GM23338 (cell line): ENCODE measurements around the gene RAB43. TPM values are rescaled to one million over a fixed set of nuclear protein-coding genes. Genes with fewer than 3 reads are reported as not detected.

ENCODE experiments used
- ATAC-seq: fragments of 200-7000 bp; cut with Tn5 transposase; 3 replicates; pipeline ENCODE4 v1.9.1; 2020
- DNase-seq: peaks from one replicate; pipeline ENCODE4 v3.0.0-alpha.2; 2015; ENCODE audit warnings: low spot score
- H2AFZ ChIP-seq: fragments of 200-600 bp; sonication (generic); 2 replicates; pipeline ENCODE4 v1.8.0; 2016; ENCODE audit warnings: antibody characterized with exemption, mild to moderate bottlenecking, moderate library complexity
- H3F3A ChIP-seq: fragments of 200-600 bp; sonication (generic); replicated peaks from 2 replicates; pipeline ENCODE4 v1.8.0; 2017; ENCODE audit warnings: antibody characterized with exemption, mixed run types, low read depth
- H3K27ac ChIP-seq: fragments of 200-600 bp; sonication (generic); 2 replicates; pipeline ENCODE4 v1.6.1; 2016; ENCODE audit warnings: low read depth
- H3K27me3 ChIP-seq: fragments of 200-600 bp; sonication (generic); 2 replicates; pipeline ENCODE4 v1.8.0; 2016; ENCODE audit warnings: mild to moderate bottlenecking, mixed run types, moderate library complexity; ENCODE audit not compliant: insufficient read depth
- H3K36me3 ChIP-seq: fragments of 200-600 bp; sonication (generic); 2 replicates; pipeline ENCODE4 v1.8.0; 2016; ENCODE audit warnings: mild to moderate bottlenecking; ENCODE audit not compliant: insufficient read depth
- H3K4me1 ChIP-seq: fragments of 200-600 bp; sonication (generic); 2 replicates; pipeline ENCODE4 v1.8.0; 2016; ENCODE audit warnings: mild to moderate bottlenecking, moderate library complexity; ENCODE audit not compliant: insufficient read depth
- H3K4me2 ChIP-seq: fragments of 200-600 bp; sonication (generic); 2 replicates; pipeline ENCODE4 v1.7.1; 2017; ENCODE audit warnings: mixed run types
- H3K4me3 ChIP-seq: fragments of 200-600 bp; sonication (generic); 2 replicates; pipeline ENCODE4 v1.6.1; 2016; ENCODE audit warnings: mixed run types
- H3K79me2 ChIP-seq: fragments of 200-600 bp; sonication (generic); replicated peaks from 2 replicates; pipeline ENCODE4 v1.8.0; 2017; ENCODE audit warnings: mild to moderate bottlenecking; ENCODE audit not compliant: insufficient read depth
- H3K9me2 ChIP-seq: fragments of 200-600 bp; sonication (generic); 2 replicates; pipeline ENCODE4 v1.8.0; 2017; ENCODE audit not compliant: insufficient read depth
- H4K20me1 ChIP-seq: fragments of 200-600 bp; sonication (generic); replicated peaks from 2 replicates; pipeline ENCODE4 v1.8.0; 2017; ENCODE audit warnings: mild to moderate bottlenecking; ENCODE audit not compliant: insufficient read depth
- H3K27ac Mint-ChIP-seq: 2 replicates; pipeline ENCODE4 v1.8.0; 2020; ENCODE audit warnings: inconsistent platforms, mild to moderate bottlenecking, moderate library complexity, mixed read lengths
- H3K27me3 Mint-ChIP-seq: 3 replicates; pipeline ENCODE4 v1.8.0; 2022; ENCODE audit warnings: low read depth, mild to moderate bottlenecking, moderate library complexity, mixed read lengths, inconsistent platforms; ENCODE audit not compliant: insufficient read depth, poor library complexity
- H3K36me3 Mint-ChIP-seq: 3 replicates; pipeline ENCODE4 v1.8.0; 2021; ENCODE audit warnings: low read depth, mild to moderate bottlenecking, inconsistent platforms, moderate library complexity, mixed read lengths
- H3K4me1 Mint-ChIP-seq: 3 replicates; pipeline ENCODE4 v1.8.0; 2020; ENCODE audit warnings: mild to moderate bottlenecking, inconsistent platforms, mixed read lengths
- H3K4me3 Mint-ChIP-seq: 3 replicates; pipeline ENCODE4 v1.8.0; 2021; ENCODE audit warnings: moderate library complexity, mild to moderate bottlenecking, inconsistent platforms, mixed read lengths
- H3K9me3 Mint-ChIP-seq: 3 replicates; pipeline ENCODE4 v1.8.0; 2020; ENCODE audit warnings: moderate library complexity, mild to moderate bottlenecking, inconsistent platforms, mixed read lengths
- POLR2AphosphoS5 ChIP-seq: IDR thresholded peaks from 2 replicates; pipeline ENCODE4 v1.6.1; 2016; ENCODE audit warnings: antibody characterized with exemption, low read depth
- polyA plus RNA-seq: library from polyadenylated mRNA; unstranded; fragments of >200 nt; fragmentation: Nextera tagmentation; extraction: Ambion mirVana; gene quantifications from 2 replicates; pipeline ENCODE4 v1.2.1, GENCODE V29; 2016
- total RNA-seq: library from RNA; depleted of rRNA; stranded (reverse); fragments of >200 nt; shearing (Covaris generic); gene quantifications from 2 replicates; pipeline ENCODE4 v1.2.3, GENCODE V29; 2014
- TF ChIP-seq, protein P1 (sequence below): IDR thresholded peaks from 2 replicates; pipeline ENCODE4 v1.6.1; 2016; ENCODE audit warnings: antibody characterized with exemption
- TF ChIP-seq, protein P2 (sequence below): fragments of 250-450 bp; sonication (Bioruptor Pico); IDR thresholded peaks from 2 replicates; pipeline ENCODE4 v1.5.0; 2020; ENCODE audit warnings: mild to moderate bottlenecking, moderate library complexity

Gene RAB43
- total and polyA plus RNA-seq, 2 experiments from 2014 or later = 5.7 to 37.0 TPM

DNA sequence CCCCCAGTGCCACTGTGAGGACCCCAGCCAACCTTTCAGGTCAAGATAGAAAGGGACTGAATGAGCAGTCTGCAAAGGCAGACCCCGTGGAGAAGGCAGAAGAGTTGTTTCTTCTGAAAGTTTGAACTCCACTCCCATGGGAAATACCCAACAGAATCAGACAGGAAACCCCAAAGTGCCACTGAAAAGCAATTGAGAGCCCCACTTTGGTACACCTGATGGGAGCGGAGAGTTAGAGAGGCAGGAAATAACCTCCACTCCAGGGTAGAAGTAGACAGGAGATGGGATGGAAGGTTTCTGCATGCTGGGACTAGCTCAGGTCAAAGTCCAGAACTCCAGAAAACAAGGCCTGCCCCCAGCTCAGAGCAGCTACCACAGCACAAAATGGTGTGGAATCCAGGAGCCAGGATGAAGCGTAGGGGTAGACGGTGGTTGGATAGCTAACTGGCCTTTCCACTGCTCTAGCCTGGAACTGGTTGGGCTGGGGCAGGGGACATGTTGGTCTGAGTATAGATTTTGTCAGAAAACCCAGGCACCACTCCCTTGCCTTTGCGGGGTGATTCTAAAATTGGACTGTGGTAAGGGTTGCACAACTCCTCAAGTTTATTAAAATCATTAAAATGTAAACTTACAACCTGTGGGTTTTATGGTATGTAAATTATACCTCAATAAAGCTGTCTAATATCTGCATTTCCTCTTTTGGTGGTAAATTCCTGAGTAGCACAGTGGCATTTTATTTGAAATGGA lies 1.9 kb upstream of the RAB43 start:
- Mint-ChIP-seq H3K9me3 (no peaks in the 10 kb centered on the region; the same call in 2 of the 3 replicates), H3K27ac (no peak overlapping the region), H3K4me3 (peak overlapping the region; percentile 29; the same call in 2 of the 3 replicates), H3K36me3 (no peaks in the 10 kb centered on the region), H3K4me1 (peaks cover 28% of the 10 kb centered on the region), H3K27me3 (peaks cover 22% of the 10 kb centered on the region)
- Histone ChIP-seq H3F3A (peaks cover 8% of the 10 kb centered on the region), H3K4me2 (peak overlapping the region; percentile 97), H3K4me1 (peaks cover 26% of the 10 kb centered on the region), H3K27ac (no peak overlapping the region), H4K20me1 (no peaks in the 10 kb centered on the region), H3K9me2 (no peaks in the 10 kb centered on the region), H3K36me3 (no peaks in the 10 kb centered on the region), H3K4me3 (peak overlapping the region; percentile 92; the same call in 1 of the 2 replicates), H3K79me2 (peaks cover 18% of the 10 kb centered on the region), H2AFZ (no peak overlapping the region), H3K27me3 (no peaks in the 10 kb centered on the region)
- TF ChIP-seq, protein P1, sequence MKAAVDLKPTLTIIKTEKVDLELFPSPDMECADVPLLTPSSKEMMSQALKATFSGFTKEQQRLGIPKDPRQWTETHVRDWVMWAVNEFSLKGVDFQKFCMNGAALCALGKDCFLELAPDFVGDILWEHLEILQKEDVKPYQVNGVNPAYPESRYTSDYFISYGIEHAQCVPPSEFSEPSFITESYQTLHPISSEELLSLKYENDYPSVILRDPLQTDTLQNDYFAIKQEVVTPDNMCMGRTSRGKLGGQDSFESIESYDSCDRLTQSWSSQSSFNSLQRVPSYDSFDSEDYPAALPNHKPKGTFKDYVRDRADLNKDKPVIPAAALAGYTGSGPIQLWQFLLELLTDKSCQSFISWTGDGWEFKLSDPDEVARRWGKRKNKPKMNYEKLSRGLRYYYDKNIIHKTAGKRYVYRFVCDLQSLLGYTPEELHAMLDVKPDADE = no peak
- TF ChIP-seq POLR2AphosphoS5 = no peak
- TF ChIP-seq, protein P2, sequence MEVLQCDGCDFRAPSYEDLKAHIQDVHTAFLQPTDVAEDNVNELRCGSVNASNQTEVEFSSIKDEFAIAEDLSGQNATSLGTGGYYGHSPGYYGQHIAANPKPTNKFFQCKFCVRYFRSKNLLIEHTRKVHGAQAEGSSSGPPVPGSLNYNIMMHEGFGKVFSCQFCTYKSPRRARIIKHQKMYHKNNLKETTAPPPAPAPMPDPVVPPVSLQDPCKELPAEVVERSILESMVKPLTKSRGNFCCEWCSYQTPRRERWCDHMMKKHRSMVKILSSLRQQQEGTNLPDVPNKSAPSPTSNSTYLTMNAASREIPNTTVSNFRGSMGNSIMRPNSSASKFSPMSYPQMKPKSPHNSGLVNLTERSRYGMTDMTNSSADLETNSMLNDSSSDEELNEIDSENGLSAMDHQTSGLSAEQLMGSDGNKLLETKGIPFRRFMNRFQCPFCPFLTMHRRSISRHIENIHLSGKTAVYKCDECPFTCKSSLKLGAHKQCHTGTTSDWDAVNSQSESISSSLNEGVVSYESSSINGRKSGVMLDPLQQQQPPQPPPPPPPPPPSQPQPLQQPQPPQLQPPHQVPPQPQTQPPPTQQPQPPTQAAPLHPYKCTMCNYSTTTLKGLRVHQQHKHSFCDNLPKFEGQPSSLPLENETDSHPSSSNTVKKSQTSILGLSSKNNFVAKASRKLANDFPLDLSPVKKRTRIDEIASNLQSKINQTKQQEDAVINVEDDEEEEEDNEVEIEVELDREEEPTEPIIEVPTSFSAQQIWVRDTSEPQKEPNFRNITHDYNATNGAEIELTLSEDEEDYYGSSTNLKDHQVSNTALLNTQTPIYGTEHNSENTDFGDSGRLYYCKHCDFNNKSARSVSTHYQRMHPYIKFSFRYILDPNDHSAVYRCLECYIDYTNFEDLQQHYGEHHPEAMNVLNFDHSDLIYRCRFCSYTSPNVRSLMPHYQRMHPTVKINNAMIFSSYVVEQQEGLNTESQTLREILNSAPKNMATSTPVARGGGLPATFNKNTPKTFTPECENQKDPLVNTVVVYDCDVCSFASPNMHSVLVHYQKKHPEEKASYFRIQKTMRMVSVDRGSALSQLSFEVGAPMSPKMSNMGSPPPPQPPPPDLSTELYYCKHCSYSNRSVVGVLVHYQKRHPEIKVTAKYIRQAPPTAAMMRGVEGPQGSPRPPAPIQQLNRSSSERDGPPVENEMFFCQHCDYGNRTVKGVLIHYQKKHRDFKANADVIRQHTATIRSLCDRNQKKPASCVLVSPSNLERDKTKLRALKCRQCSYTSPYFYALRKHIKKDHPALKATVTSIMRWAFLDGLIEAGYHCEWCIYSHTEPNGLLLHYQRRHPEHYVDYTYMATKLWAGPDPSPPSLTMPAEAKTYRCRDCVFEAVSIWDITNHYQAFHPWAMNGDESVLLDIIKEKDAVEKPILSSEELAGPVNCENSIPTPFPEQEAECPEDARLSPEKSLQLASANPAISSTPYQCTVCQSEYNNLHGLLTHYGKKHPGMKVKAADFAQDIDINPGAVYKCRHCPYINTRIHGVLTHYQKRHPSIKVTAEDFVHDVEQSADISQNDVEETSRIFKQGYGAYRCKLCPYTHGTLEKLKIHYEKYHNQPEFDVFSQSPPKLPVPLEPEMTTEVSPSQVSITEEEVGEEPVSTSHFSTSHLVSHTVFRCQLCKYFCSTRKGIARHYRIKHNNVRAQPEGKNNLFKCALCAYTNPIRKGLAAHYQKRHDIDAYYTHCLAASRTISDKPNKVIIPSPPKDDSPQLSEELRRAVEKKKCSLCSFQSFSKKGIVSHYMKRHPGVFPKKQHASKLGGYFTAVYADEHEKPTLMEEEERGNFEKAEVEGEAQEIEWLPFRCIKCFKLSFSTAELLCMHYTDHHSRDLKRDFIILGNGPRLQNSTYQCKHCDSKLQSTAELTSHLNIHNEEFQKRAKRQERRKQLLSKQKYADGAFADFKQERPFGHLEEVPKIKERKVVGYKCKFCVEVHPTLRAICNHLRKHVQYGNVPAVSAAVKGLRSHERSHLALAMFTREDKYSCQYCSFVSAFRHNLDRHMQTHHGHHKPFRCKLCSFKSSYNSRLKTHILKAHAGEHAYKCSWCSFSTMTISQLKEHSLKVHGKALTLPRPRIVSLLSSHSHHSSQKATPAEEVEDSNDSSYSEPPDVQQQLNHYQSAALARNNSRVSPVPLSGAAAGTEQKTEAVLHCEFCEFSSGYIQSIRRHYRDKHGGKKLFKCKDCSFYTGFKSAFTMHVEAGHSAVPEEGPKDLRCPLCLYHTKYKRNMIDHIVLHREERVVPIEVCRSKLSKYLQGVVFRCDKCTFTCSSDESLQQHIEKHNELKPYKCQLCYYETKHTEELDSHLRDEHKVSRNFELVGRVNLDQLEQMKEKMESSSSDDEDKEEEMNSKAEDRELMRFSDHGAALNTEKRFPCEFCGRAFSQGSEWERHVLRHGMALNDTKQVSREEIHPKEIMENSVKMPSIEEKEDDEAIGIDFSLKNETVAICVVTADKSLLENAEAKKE (CRISPR knock-in tag) = no peak
- ATAC-seq (no peak), DNase-seq (no peak)
